A673 (cell line): ENCODE measurements around the gene ANKEF1.

Source experiments
- EZH2 ChIP-seq: fragments of 200-600 bp; sonication (generic); IDR thresholded peaks from 2 replicates; pipeline ENCODE4 v1.6.1; 2017; ENCODE audit warnings: borderline replicate concordance, low read depth, mild to moderate bottlenecking, mixed read lengths, antibody characterized with exemption, low read length; ENCODE audit not compliant: poor library complexity, severe bottlenecking
- TF ChIP-seq, protein P1 (sequence below): fragments of 300-800, 200-600 bp; sonication (generic); conservative IDR thresholded peaks from 2 replicates; pipeline ENCODE4 v1.5.1; 2017; ENCODE audit warnings: low read depth, mild to moderate bottlenecking, antibody characterized with exemption, low read length, moderate library complexity, mixed read lengths

DNA sequence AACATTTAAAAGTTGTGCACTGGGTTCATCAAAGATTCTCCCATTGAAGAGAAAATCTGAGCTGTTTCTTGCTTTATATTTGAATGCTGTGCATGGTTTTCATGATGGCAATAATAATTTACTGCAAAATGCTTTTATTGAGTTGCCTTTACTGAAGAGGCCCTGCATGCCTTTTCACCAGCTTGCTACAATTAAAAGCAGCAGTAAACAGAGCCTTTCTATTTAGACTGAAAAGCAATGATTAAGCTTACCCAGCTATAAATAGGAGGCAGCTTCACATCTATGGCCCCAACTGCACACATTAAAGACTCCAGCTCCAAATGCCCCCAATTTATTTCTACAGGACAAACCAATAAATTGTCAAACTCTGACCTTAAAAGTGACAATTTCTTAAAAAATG is 70.3 kb downstream of the ANKEF1 start:
- TF ChIP-seq, protein P1, sequence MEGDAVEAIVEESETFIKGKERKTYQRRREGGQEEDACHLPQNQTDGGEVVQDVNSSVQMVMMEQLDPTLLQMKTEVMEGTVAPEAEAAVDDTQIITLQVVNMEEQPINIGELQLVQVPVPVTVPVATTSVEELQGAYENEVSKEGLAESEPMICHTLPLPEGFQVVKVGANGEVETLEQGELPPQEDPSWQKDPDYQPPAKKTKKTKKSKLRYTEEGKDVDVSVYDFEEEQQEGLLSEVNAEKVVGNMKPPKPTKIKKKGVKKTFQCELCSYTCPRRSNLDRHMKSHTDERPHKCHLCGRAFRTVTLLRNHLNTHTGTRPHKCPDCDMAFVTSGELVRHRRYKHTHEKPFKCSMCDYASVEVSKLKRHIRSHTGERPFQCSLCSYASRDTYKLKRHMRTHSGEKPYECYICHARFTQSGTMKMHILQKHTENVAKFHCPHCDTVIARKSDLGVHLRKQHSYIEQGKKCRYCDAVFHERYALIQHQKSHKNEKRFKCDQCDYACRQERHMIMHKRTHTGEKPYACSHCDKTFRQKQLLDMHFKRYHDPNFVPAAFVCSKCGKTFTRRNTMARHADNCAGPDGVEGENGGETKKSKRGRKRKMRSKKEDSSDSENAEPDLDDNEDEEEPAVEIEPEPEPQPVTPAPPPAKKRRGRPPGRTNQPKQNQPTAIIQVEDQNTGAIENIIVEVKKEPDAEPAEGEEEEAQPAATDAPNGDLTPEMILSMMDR: no peak
- TF ChIP-seq EZH2: no peak
